Ovary (tissue), 9 donors: Measurements from ENCODE around the gene ARHGAP19. TPM values are rescaled to one million over a fixed set of nuclear protein-coding genes. Genes with fewer than 3 reads are reported as not detected.

Experiments
- DNase-seq, 5 donors: peaks; one replicate each; pipeline ENCODE4 v3.0.0-alpha.2; 2019 to 2020
- H3K27ac ChIP-seq, 2 donors: fragments of 200-600 bp; one replicate each; pipeline versions ENCODE4 v1.5.1 to v1.8.0; 2019 to 2022
- H3K27me3 ChIP-seq: fragments of 200-600 bp; one replicate; pipeline ENCODE4 v1.8.0; 2022
- H3K36me3 ChIP-seq: fragments of 200-600 bp; sonication (generic); one replicate; pipeline ENCODE4 v1.5.1; 2019
- H3K4me1 ChIP-seq: one replicate; pipeline ENCODE4 v1.8.1; 2013; ENCODE audit warnings: mild to moderate bottlenecking, moderate library complexity; ENCODE audit not compliant: insufficient read depth
- H3K4me3 ChIP-seq: fragments of 200-600 bp; sonication (generic); one replicate; pipeline ENCODE4 v1.5.1; 2017
- H3K9me3 ChIP-seq, 2 donors: fragments of 200-600 bp in 1 of 2; sonication (generic) in 1 of 2; one replicate each; pipeline versions ENCODE4 v1.5.1 to v1.8.1; 2013 to 2019; ENCODE audit warnings: mild to moderate bottlenecking in 1 of 2, moderate library complexity in 1 of 2
- EP300 ChIP-seq: sonication (generic); formaldehyde crosslinking; IDR thresholded peaks from one replicate; pipeline ENCODE4 v1.6.1; 2017; ENCODE audit warnings: antibody characterized with exemption
- POLR2A ChIP-seq: fragments of 450-650 bp; IDR thresholded peaks from one replicate; pipeline ENCODE4 v1.6.1; 2017; ENCODE audit warnings: antibody characterized with exemption, mild to moderate bottlenecking, moderate library complexity
- WGBS, 3 donors: extraction: QIAGEN DNeasy Blood & Tissue Kit in 1 of 3; methylation state at CpG; one replicate each; pipeline versions ENCODE4 v1.1.5 to v1.1.7; 2013 to 2017; 5-methylcytosine and 5-hydroxymethylcytosine counted together
- intact Hi-C, 4 donors: fragments of 100-400 bp; cut with DNase I; formaldehyde crosslinking; loops; one replicate each; pipeline versions ENCODE4 v1.11.0 to v1.15.1; 2022 to 2023
- polyA plus RNA-seq, 2 donors: library from polyadenylated mRNA; stranded (reverse); fragments of 200-250 nt in 1 of 2; fragments of 350-450 nt in 1 of 2; fragmentation: Illumina TruSeq in 1 of 2; extraction: RNeasy Lipid Tissue Mini Kit (QIAGEN cat#74804) in 1 of 2; gene quantifications; one replicate each; pipeline ENCODE4 v1.2.3, GENCODE V29; 2013 to 2014
- total RNA-seq, 7 donors: library from RNA; depleted of rRNA in 2 of 7; stranded (reverse); fragments of >200 nt in 2 of 7; fragmentation: NEBNext Ultra II Directional in 3 of 7; extraction: Animal tissue kit (Norgen Biotek cat#: 25700) in 3 of 7; gene quantifications; one replicate each; pipeline versions ENCODE4 v1.1.0 to v1.2.4, GENCODE V29; 2016 to 2023
- TF ChIP-seq, protein P1 (sequence below), 3 donors: fragments of 450-650 bp in 2 of 3; fragments of 200-600 bp in 1 of 3; IDR thresholded peaks; one replicate each; pipeline versions ENCODE4 v1.5.1 to v1.8.0; 2016 to 2022; ENCODE audit warnings: antibody characterized with exemption in 3 of 3, mild to moderate bottlenecking in 1 of 3
- donor health status: DM: no; HTN: no; CAD: no; lungs with moderate emphysema.
- donor health status: DM: no; HTN: no; CAD: no.
- donor health status: Bipolar disorder and iron deficiency.
- donor health status: DM: yes; HTN: yes; CAD: no.
- donor health status: DM: no; HTN: no; CAD: no.
- donor health status: DM: yes; HTN: yes; CAD: no.

The ARHGAP19 gene
- total and polyA plus RNA-seq, 9 donors = 6.7 to 18.1 (median 13.5) TPM

DNA sequence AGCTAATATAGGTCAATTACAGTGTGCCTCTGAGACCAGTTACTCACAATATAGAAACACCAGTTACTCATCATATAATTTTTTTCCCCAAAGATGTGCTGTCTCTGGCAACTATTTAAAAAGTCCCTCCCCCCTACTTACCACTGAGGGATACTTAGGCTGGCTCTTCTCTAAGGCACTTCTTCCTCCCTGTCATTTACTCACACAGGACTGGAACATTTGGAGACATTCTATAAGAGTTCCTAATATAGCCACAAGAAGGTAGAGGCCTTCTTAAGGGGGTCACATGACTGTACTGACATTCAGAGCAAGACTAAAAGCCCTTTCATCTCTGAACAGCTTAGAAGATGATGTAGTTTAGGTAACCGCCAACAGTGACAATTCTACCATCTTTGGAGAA is 62.3 kb downstream of the ARHGAP19 start:
- intact Hi-C loops = no loop called here
- H3K36me3 ChIP-seq = no peaks in the 10 kb centered on the region

DNA sequence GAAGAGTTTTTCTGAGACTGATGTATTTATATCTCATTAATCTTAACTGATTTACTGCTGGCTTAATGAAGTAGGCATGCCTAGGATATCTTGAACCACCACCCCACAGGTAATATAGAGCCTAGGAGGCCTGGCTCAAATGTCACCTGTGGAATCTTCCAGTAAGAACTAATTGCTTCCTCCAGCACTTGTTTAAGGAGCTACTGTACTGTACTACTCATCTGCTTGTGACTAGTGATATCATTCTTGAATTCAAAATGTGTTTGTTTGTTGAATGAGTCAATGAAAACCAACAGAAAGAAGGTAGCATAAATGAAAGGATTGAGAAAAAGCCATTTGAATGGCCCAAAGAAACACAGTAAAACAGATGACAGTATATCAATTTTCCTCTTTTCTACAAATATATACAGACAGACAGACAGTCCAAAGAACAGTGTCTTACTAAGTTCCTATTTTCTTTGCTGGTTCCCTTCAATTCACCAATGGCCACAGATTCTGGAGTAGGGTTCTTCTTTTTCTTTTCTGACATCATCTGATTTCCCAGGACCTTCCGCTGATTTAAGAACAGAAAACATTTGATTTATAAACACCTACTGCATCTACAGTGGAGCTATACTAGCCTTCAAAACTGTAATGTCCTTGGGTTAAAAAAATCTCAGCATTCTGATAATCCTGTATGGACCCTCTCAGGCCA is 63.0 kb downstream of the ARHGAP19 start:
- no peaks in the 10 kb centered on the region for H3K9me3 ChIP-seq
- H3K36me3 ChIP-seq = no peaks in the 10 kb centered on the region
- intact Hi-C loops = no loop called here
- no peak overlapping the region for H3K4me3 ChIP-seq
- TF ChIP-seq POLR2A (no peak), EP300 (no peak)
- TF ChIP-seq, protein P1, sequence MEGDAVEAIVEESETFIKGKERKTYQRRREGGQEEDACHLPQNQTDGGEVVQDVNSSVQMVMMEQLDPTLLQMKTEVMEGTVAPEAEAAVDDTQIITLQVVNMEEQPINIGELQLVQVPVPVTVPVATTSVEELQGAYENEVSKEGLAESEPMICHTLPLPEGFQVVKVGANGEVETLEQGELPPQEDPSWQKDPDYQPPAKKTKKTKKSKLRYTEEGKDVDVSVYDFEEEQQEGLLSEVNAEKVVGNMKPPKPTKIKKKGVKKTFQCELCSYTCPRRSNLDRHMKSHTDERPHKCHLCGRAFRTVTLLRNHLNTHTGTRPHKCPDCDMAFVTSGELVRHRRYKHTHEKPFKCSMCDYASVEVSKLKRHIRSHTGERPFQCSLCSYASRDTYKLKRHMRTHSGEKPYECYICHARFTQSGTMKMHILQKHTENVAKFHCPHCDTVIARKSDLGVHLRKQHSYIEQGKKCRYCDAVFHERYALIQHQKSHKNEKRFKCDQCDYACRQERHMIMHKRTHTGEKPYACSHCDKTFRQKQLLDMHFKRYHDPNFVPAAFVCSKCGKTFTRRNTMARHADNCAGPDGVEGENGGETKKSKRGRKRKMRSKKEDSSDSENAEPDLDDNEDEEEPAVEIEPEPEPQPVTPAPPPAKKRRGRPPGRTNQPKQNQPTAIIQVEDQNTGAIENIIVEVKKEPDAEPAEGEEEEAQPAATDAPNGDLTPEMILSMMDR (IDR thresholded peaks at IDR 0.05) = no peak
- no peak for DNase-seq
- no peaks in the 10 kb centered on the region for H3K4me1 ChIP-seq
- 95 to 98% (median 96%) methylated on average over 1 of the region's 1 CpG for WGBS, 3 donors
- no peaks in the 10 kb centered on the region for H3K27me3 ChIP-seq
- H3K27ac ChIP-seq = no peak overlapping the region

More for the DNA sequence above, 62.3 kb downstream of the ARHGAP19 start:
- no peaks in the 10 kb centered on the region for H3K9me3 ChIP-seq
- TF ChIP-seq EP300 (no peak), POLR2A (no peak)
- TF ChIP-seq, protein P1 (IDR thresholded peaks at IDR 0.05) = no peak
- H3K27ac ChIP-seq = no peak overlapping the region
- H3K27me3 ChIP-seq = no peaks in the 10 kb centered on the region
- 97 to 100% (median 98%) methylated on average over 1 of the region's 1 CpG for WGBS, 3 donors
- no peaks in the 10 kb centered on the region for H3K4me1 ChIP-seq
- no peak overlapping the region for H3K4me3 ChIP-seq
- no peak for DNase-seq

DNA sequence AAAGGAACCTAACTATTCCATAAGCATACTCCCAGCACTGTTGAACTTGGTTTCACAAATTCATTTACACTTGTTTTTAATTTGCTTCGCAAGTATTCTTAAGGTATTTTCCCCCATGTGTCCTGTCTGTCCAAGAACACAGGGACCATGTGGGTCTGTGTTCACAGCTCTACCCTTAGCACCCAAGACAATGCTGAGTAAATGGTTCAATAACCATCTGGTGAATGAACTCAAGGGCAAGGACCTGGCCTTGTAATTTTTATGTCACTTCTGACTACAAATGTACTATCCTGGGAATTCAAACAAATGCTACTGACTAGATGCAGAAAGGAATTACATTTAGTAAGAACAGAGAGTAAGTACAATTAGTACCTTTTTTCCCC is 63.7 kb downstream of the ARHGAP19 start:
- DNase-seq = no peak
- Histone ChIP-seq H3K9me3 (no peaks in the 10 kb centered on the region), H3K4me3 (no peak overlapping the region), H3K27me3 (no peaks in the 10 kb centered on the region), H3K36me3 (no peaks in the 10 kb centered on the region), H3K27ac (no peak overlapping the region), H3K4me1 (no peaks in the 10 kb centered on the region)
- 90 to 97% (median 97%) methylated on average over 1 of the region's 1 CpG for WGBS, 3 donors
- TF ChIP-seq, protein P1 (IDR thresholded peaks at IDR 0.05) = no peak
- no peak for TF ChIP-seq EP300
- TF ChIP-seq POLR2A = no peak
- intact Hi-C loops = no loop called here

DNA sequence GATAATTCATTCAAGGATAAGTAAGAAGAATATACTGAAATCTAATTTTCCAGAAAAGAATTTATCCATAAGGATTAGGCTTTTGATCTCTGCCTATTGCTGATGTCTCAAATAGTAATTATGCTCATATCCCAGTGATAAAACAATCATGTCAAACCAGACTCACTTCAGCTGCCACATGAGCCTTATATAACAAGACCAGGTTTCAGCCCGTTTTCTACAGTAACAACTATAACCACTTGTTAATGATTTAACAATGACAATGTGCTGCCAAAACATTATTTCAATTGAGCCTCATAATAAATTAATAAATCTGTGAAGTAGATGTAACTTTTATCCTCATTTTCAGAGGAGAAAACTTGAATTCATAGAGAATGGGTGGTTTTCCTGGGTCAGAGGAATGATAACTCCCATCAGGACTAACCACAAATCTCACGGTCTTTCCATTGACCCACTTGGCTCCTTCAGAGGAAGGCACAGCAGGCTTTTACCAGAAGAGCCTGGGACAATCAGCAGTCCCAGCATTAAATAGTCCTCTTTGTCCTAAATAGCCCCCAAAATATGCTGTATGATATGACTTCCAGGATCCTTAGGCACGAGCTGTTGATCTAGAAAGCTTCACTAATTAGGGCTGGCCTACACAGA is 64.2 kb downstream of the ARHGAP19 start:
- intact Hi-C loops = no loop called here
- no peaks in the 10 kb centered on the region for H3K4me1 ChIP-seq
- H3K9me3 ChIP-seq = no peaks in the 10 kb centered on the region
- TF ChIP-seq, protein P1 (IDR thresholded peaks at IDR 0.05) = no peak
- TF ChIP-seq EP300 = no peak
- no peak for TF ChIP-seq POLR2A
- no peaks in the 10 kb centered on the region for H3K27me3 ChIP-seq
- no peak overlapping the region for H3K27ac ChIP-seq
- DNase-seq = no peak
- WGBS, 3 donors = 85 to 91% (median 86%) methylated on average over 3 of the region's 3 CpGs
- no peaks in the 10 kb centered on the region for H3K36me3 ChIP-seq
- no peak overlapping the region for H3K4me3 ChIP-seq
